Common myeloid progenitor, CD34-positive (primary cell): ENCODE results near the gene NOSTRIN.

Source experiments
- CTCF ChIA-PET: fragments of 350-600 bp; sonication (Branson Sonifier 250); formaldehyde crosslinking; loops from one replicate; lab custom pipeline; 2021; ENCODE audit warnings: antibody characterized with exemption; lab: Charles Lee
- POLR2A ChIA-PET: fragments of 350-600 bp; sonication (Branson Sonifier 250); formaldehyde crosslinking; loops from one replicate; lab custom pipeline; 2021; ENCODE audit warnings: antibody characterized with exemption; lab: Charles Lee
- DNase-seq, 3 donors: peaks; one replicate each; pipeline versions ENCODE4 v3.0.0 to v3.0.0-alpha.2; 2013
- H3K27ac ChIP-seq, 2 experiments: 1 replicate in 1 of 2; 2 replicates in 1 of 2; pipeline ENCODE4 v1.7.0; 2013; ENCODE audit warnings: inconsistent platforms in 2 of 2, low read length in 2 of 2, mild to moderate bottlenecking in 2 of 2, low read depth in 1 of 2, moderate library complexity in 1 of 2; ENCODE audit not compliant: severe bottlenecking in 2 of 2, insufficient read depth in 1 of 2, poor library complexity in 1 of 2
- H3K27me3 ChIP-seq, 5 experiments: replicated peaks in 2 of 5; 1 replicate in 3 of 5; 2 replicates in 2 of 5; pipeline versions ENCODE4 v1.6.1 to v1.7.0; 2013; ENCODE audit warnings: low read length in 4 of 5, mild to moderate bottlenecking in 2 of 5, moderate library complexity in 2 of 5, inconsistent platforms in 1 of 5; ENCODE audit not compliant: insufficient read depth in 5 of 5, control insufficient read depth in 4 of 5
- H3K36me3 ChIP-seq, 4 experiments: 1 replicate in 2 of 4; 2 replicates in 2 of 4; pipeline versions ENCODE4 v1.6.1 to v1.7.0; 2013; ENCODE audit warnings: low read length in 3 of 4, control low read depth in 1 of 4, mild to moderate bottlenecking in 1 of 4; ENCODE audit not compliant: control insufficient read depth in 4 of 4, insufficient read depth in 4 of 4
- H3K4me1 ChIP-seq, 4 experiments: 1 replicate in 3 of 4; 2 replicates in 1 of 4; pipeline versions ENCODE4 v1.6.1 to v1.7.1; 2013; ENCODE audit warnings: low read length in 3 of 4, mild to moderate bottlenecking in 3 of 4, control low read depth in 1 of 4, inconsistent platforms in 1 of 4, moderate library complexity in 1 of 4; ENCODE audit not compliant: control insufficient read depth in 4 of 4, insufficient read depth in 4 of 4; ENCODE audit errors: control extremely low read depth in 1 of 4
- H3K4me3 ChIP-seq, 7 experiments: 1 replicate in 4 of 7; 2 replicates in 3 of 7; pipeline versions ENCODE4 v1.5.1 to v1.7.0; 2013; ENCODE audit warnings: mild to moderate bottlenecking in 7 of 7, low read length in 6 of 7, moderate library complexity in 6 of 7, inconsistent platforms in 2 of 7, low read depth in 2 of 7, control low read depth in 1 of 7; ENCODE audit not compliant: insufficient read depth in 4 of 7, control insufficient read depth in 1 of 7; ENCODE audit errors: extremely low read depth in 1 of 7
- H3K9me3 ChIP-seq, 5 experiments: 1 replicate in 4 of 5; 2 replicates in 1 of 5; pipeline versions ENCODE4 v1.6.1 to v1.7.1; 2013; ENCODE audit warnings: low read length in 4 of 5, mild to moderate bottlenecking in 2 of 5, inconsistent platforms in 1 of 5, low read depth in 1 of 5, moderate library complexity in 1 of 5; ENCODE audit not compliant: control insufficient read depth in 4 of 5, insufficient read depth in 2 of 5; ENCODE audit errors: control extremely low read depth in 1 of 5
- WGBS: methylation state at CpG from one replicate; pipeline ENCODE4 v1.1.5; 2013; ENCODE audit not compliant: insufficient coverage; 5-methylcytosine and 5-hydroxymethylcytosine counted together

NOSTRIN gene

DNA sequence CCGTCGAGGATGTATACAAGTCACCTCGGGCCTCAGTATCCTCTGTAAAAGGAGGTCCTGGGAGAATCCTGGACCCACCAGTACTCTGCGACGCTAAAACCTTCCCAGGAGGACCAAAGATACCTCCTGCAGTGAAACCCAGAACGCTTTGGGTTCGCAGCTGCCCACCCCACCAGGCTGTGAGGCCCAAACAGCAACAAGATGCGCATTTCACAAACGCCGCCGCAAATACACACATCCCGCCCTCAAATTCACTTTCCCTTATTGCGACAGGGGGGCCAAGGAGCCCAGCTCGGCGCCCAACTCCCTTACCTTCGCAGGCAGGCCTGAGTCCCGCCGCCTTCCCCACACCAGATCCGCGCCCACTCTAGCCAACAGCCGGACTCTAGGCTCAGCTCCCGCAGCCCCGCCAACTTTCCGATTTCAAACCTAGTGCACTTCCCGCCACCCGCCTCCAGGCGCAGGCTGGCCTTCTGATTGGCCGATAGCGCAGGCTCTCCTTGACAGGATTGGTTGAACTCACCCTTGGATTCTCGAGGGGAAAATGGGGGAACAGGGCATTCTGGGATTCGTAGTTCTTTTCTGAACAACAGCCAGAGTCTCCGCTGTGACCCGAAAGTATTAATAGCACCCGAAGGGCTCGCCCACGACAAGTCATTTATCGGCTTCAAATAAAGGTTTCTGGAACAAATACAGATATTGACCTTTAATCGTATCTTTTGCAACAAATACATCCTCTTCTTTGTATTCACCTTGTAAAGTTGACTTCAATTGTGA lies 87.8 kb downstream of the NOSTRIN start, which contains the start of gene SPC25:
SPC25 (minus strand) TSS at position 425 of the 777 bp plus-strand sequence. CDS start 911 bp downstream, outside the sequence.
- H3K4me3 ChIP-seq, result peak within 1 kb of the TSS; percentile 60 to 95 (median 87)
- under 1% methylated on average over 32 of the region's 38 CpGs for WGBS
- no peaks in the 10 kb centered on the region for H3K9me3 ChIP-seq
- peak; percentile 88 to 94 (median 94) for DNase-seq
- H3K27me3 ChIP-seq, result no peaks in the 10 kb centered on the region
- peaks cover 7 to 16% (median 10%) of the 10 kb centered on the region in 4 experiments for H3K4me1 ChIP-seq
- CTCF ChIA-PET, result no interaction called here
- peak within 1 kb of the TSS in 1 of 2 experiments; percentile 55 for H3K27ac ChIP-seq
- POLR2A ChIA-PET, result no interaction called here
- peaks cover 0 to 15% (median 3%) of the 10 kb centered on the region in 4 experiments for H3K36me3 ChIP-seq

DNA sequence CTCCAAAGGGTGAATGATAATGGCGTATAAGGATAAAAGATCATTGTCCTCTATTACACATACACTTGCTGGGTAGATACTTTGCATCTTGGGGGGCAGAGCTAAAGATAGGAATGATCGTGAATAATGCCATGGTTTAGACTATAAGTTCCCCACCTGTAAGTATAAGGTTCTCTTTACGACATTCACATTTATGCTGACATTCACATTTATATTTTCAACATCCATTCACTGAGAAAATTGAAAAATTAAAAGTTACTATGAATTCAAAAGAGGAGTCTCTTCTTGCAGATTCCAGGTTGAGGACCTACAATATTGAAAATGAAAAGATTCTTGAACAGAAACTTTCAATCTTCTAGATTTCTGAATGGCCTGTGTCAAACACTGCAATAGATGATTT lies 89.9 kb downstream of the NOSTRIN start:
- no peak for DNase-seq
- no peak overlapping the region for H3K4me3 ChIP-seq
- peaks cover 0 to 8% (median 3%) of the 10 kb centered on the region in 4 experiments for H3K36me3 ChIP-seq
- ChIA-PET CTCF (no interaction called here), POLR2A (no interaction called here)
- no peaks in the 10 kb centered on the region for H3K27me3 ChIP-seq
- 100% methylated on average over 1 of the region's 3 CpGs for WGBS
- no peak overlapping the region for H3K27ac ChIP-seq
- peaks cover 7 to 16% (median 10%) of the 10 kb centered on the region in 4 experiments for H3K4me1 ChIP-seq
- H3K9me3 ChIP-seq, result no peaks in the 10 kb centered on the region

DNA sequence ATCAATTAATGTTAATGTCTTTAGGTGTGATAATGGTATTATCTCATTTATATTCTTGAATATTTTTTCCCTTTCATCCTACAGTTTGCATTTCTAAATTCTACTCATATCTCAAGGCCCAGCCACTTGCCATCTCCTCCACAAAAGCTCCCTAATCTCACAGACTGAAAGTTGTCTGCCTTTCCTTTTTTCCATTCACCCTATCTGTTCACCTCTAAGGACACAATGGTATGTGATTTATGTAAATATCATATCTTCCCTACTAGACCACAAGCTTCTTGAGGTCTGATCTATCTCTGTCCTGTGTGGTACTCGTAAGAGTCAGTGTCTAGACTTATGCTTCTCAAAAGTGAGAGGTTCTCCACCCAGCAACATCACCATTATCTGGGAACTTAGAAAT lies 91.7 kb downstream of the NOSTRIN start:
- ChIA-PET CTCF (interaction anchor here (0.6 kb wide), 1 partner anchor 213 kb away, joined by 4 read pairs; no protein-coding TSS in a partner anchor), POLR2A (no interaction called here)
- no peaks in the 10 kb centered on the region for H3K36me3 ChIP-seq
- WGBS, result 89% methylated on average over 1 of the region's 1 CpG
- H3K4me3 ChIP-seq, result no peak overlapping the region
- no peaks in the 10 kb centered on the region for H3K9me3 ChIP-seq
- H3K4me1 ChIP-seq, result peaks cover 7 to 15% (median 10%) of the 10 kb centered on the region in 4 experiments
- H3K27me3 ChIP-seq, result no peaks in the 10 kb centered on the region
- DNase-seq, result no peak
- no peak overlapping the region for H3K27ac ChIP-seq

DNA sequence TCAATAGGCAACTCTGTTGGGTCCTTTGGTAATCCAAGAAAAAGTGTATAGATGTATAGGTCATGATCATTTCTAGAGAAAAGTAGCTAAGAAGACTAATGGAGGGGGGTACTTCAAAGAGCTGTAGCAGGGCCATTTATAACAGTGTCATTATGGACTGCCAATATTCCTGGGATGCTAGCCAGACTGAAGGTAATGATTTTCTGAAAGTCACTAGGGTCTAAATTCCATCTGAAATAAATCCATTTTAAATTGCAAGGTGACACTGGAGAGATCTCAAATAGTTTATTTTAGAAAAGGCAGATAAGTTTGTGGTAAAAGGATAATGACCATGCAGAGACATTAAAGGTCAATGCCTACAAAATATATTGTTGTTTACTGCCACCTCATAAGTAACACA lies 92.3 kb downstream of the NOSTRIN start:
- POLR2A ChIA-PET, result no interaction called here
- CTCF ChIA-PET, result interaction anchor here (0.6 kb wide), 1 partner anchor 214 kb away, joined by 4 read pairs; no protein-coding TSS in a partner anchor

DNA sequence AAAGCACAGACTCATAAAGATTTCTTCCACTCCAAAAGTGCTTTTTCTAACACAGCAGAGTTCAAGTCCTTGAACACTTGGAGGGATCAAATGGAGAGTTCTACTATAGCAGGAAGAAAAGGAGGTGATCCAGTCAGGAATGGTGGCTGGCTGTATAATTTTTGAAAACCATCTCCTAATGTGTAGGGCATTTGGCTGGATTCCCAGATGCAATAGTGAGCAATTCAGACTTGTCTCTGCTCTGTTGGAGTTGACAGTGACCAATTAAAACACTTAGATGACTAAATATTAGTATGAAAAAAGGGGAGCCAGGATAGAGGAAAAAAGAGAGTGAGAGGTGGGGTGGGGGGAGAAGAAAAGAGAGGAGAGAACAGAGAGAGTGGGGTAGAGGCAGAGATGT lies 93.3 kb downstream of the NOSTRIN start:
- no peak overlapping the region for H3K27ac ChIP-seq
- H3K4me1 ChIP-seq, result peaks cover 0 to 1% (median under 1%) of the 10 kb centered on the region in 4 experiments
- no peaks in the 10 kb centered on the region for H3K27me3 ChIP-seq
- no peaks in the 10 kb centered on the region for H3K9me3 ChIP-seq
- POLR2A ChIA-PET, result no interaction called here
- no peaks in the 10 kb centered on the region for H3K36me3 ChIP-seq
- no peak for DNase-seq
- CTCF ChIA-PET, result interaction anchor here (2.3 kb wide), 1 partner anchor 11 kb away, joined by 6 read pairs; no protein-coding TSS in a partner anchor
- no peak overlapping the region for H3K4me3 ChIP-seq

More for the DNA sequence above, 92.3 kb downstream of the NOSTRIN start:
- H3K4me3 ChIP-seq, result no peak overlapping the region
- DNase-seq, result no peak
- H3K27ac ChIP-seq, result no peak overlapping the region
- H3K4me1 ChIP-seq, result peaks cover under 1 to 9% (median 4%) of the 10 kb centered on the region in 4 experiments
- no peaks in the 10 kb centered on the region for H3K36me3 ChIP-seq
- no peaks in the 10 kb centered on the region for H3K27me3 ChIP-seq
- no peaks in the 10 kb centered on the region for H3K9me3 ChIP-seq

DNA sequence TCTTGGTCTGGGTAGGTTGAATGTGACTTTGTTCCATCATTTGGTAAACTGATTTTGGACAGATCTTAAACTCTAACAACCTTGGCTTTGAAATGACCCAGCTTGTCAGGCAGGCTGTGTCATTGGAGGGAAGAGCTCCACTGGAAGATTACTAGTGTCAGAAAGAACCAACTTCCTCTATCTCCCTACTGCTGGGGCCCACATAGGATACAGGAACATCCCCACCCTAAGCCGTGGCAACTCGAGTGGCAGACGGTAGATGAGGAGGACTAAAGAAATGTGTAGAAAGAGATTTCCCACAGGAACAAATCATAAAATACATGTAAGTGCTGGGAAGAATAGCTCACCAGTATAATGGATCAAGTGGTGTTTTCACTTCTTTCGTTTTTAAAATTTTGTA lies 94.3 kb downstream of the NOSTRIN start:
- ChIA-PET CTCF (interaction anchor here (2.3 kb wide), 1 partner anchor 10 kb away, joined by 6 read pairs; no protein-coding TSS in a partner anchor), POLR2A (no interaction called here)
- WGBS, result no CpG with 5 or more reads among the region's 4 CpGs
- Histone ChIP-seq H3K27ac (no peak overlapping the region), H3K4me1 (no peaks in the 10 kb centered on the region), H3K27me3 (no peaks in the 10 kb centered on the region), H3K4me3 (no peak overlapping the region), H3K36me3 (no peaks in the 10 kb centered on the region), H3K9me3 (no peaks in the 10 kb centered on the region)
- DNase-seq, result peak in 2 of 3 donors; percentile 14 to 28

DNA sequence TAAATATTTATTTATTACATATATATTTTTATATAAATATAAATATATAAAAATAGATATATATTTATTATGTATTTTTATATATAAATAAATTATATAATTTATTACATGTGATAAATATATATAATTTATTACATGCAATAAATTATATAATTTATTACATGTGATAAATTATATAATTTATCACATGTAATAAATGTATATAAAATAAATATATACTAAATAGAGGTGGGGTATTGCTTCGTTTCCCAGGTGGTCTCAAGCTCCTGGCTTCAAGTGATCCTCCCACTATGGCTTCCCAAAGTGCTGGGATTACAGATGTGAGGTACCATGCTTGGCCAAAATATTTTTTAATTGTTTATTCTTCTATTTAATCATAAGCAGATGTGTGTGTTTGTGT lies 95.0 kb downstream of the NOSTRIN start:
- no CpG with 5 or more reads among the region's 1 CpG for WGBS
- POLR2A ChIA-PET, result no interaction called here
- H3K36me3 ChIP-seq, result no peaks in the 10 kb centered on the region
- H3K27me3 ChIP-seq, result no peaks in the 10 kb centered on the region
- no peaks in the 10 kb centered on the region for H3K9me3 ChIP-seq
- H3K27ac ChIP-seq, result no peak overlapping the region
- H3K4me3 ChIP-seq, result no peak overlapping the region
- CTCF ChIA-PET, result interaction anchor here (2.3 kb wide), 1 partner anchor 10 kb away, joined by 6 read pairs; no protein-coding TSS in a partner anchor
- H3K4me1 ChIP-seq, result no peaks in the 10 kb centered on the region
- no peak for DNase-seq
